Keratinocyte (primary cell): ENCODE measurements around the gene VAT1L. TPM values are rescaled to one million over a fixed set of nuclear protein-coding genes. Genes with fewer than 3 reads are reported as not detected.

ENCODE experiments used
- DNase-seq: peaks from one replicate; pipeline ENCODE4 v3.0.0-alpha.2; 2011; ENCODE audit warnings: low read depth, missing footprints, low spot score
- FAIRE-seq: peaks from 2 replicates; lab custom pipeline; 2011; peaks lifted over from hg19 to GRCh38; lab: Jason Lieb, UNC
- H2AFZ ChIP-seq: 2 replicates; pipeline ENCODE4 v1.6.0; 2012; ENCODE audit warnings: low read length, control low read depth, inconsistent platforms; ENCODE audit not compliant: control insufficient read depth
- H3K27ac ChIP-seq: 2 replicates; pipeline ENCODE4 v1.5.1; 2011; ENCODE audit warnings: low read length; ENCODE audit not compliant: control insufficient read depth, insufficient read depth
- H3K27me3 ChIP-seq: 3 replicates; pipeline ENCODE4 v1.6.0; 2011; ENCODE audit warnings: low read length; ENCODE audit not compliant: control insufficient read depth, insufficient read depth; ENCODE audit errors: extremely low read depth
- H3K36me3 ChIP-seq, 2 experiments: 2 replicates in 1 of 2; 3 replicates in 1 of 2; pipeline ENCODE4 v1.5.1; 2011; ENCODE audit warnings: low read length in 2 of 2, mild to moderate bottlenecking in 1 of 2; ENCODE audit not compliant: control insufficient read depth in 2 of 2, insufficient read depth in 2 of 2; ENCODE audit errors: extremely low read depth in 1 of 2
- H3K4me1 ChIP-seq: 3 replicates; pipeline ENCODE4 v1.5.1; 2011; ENCODE audit warnings: low read length; ENCODE audit not compliant: control insufficient read depth, insufficient read depth; ENCODE audit errors: extremely low read depth
- H3K4me2 ChIP-seq: 3 replicates; pipeline ENCODE4 v1.6.0; 2011; ENCODE audit warnings: low read depth, low read length; ENCODE audit not compliant: control insufficient read depth, insufficient read depth; ENCODE audit errors: extremely low read depth
- H3K4me3 ChIP-seq, 3 experiments: fragments of 200-600 bp in 1 of 3; sonication (generic) in 1 of 3; 2 replicates in 2 of 3; 3 replicates in 1 of 3; pipeline ENCODE4 v1.5.1; 2011 to 2016; ENCODE audit warnings: low read length in 3 of 3, mild to moderate bottlenecking in 3 of 3, control low read depth in 2 of 3, inconsistent platforms in 1 of 3, low read depth in 1 of 3, mixed read lengths in 1 of 3, mixed run types in 1 of 3, moderate library complexity in 1 of 3; ENCODE audit not compliant: control insufficient read depth in 2 of 3, insufficient read depth in 2 of 3; ENCODE audit errors: extremely low read depth in 1 of 3
- H3K79me2 ChIP-seq: 2 replicates; pipeline ENCODE4 v1.6.0; 2012; ENCODE audit warnings: low read length; ENCODE audit not compliant: control insufficient read depth, insufficient read depth
- H3K9ac ChIP-seq: 3 replicates; pipeline ENCODE4 v1.6.0; 2011; ENCODE audit warnings: low read length; ENCODE audit not compliant: control insufficient read depth, insufficient read depth; ENCODE audit errors: extremely low read depth
- H3K9me1 ChIP-seq: 3 replicates; pipeline ENCODE4 v1.6.0; 2011; ENCODE audit warnings: low read length; ENCODE audit not compliant: control insufficient read depth, insufficient read depth; ENCODE audit errors: extremely low read depth
- H3K9me3 ChIP-seq: 2 replicates; pipeline ENCODE4 v1.5.1; 2012; ENCODE audit warnings: low read depth, low read length; ENCODE audit not compliant: control insufficient read depth
- H4K20me1 ChIP-seq: 3 replicates; pipeline ENCODE4 v1.6.0; 2011; ENCODE audit warnings: low read length; ENCODE audit not compliant: control insufficient read depth, insufficient read depth; ENCODE audit errors: extremely low read depth
- EZH2 ChIP-seq: IDR thresholded peaks from one replicate; pipeline ENCODE4 v1.6.1; 2012; ENCODE audit warnings: inconsistent platforms, mild to moderate bottlenecking, low read length, moderate library complexity
- dilution Hi-C: fragments of 300-500 bp; cut with MboI; formaldehyde crosslinking; loops from one replicate; pipeline ENCODE4 v1.7.0; 2020; ENCODE audit warnings: low sequenced_read_pairs; ENCODE audit not compliant: extremely low pct_ligation_motif_present
- polyA plus RNA-seq, 5 experiments: library from polyadenylated mRNA; depleted of rRNA in 3 of 5; stranded (reverse) in 3 of 5; stranded (forward) in 1 of 5; unstranded in 1 of 5; fragments of >200 nt; gene quantifications; 1 replicate in 1 of 5; 2 replicates in 3 of 5; 3 replicates in 1 of 5; pipeline versions ENCODE4 v1.2.1 to v1.2.3, GENCODE V29; 2011 to 2012; ENCODE audit warnings: missing spikeins in 2 of 5, low read depth in 1 of 5, low replicate concordance in 1 of 5
- TF ChIP-seq, protein P1 (sequence below), 3 experiments: IDR thresholded peaks in 1 of 3; conservative IDR thresholded peaks in 1 of 3; optimal IDR thresholded peaks in 1 of 3; 2 replicates in 2 of 3; 3 replicates in 1 of 3; pipeline versions ENCODE3 to v1.5.1; 2011; ENCODE audit warnings: low read length in 3 of 3, mild to moderate bottlenecking in 3 of 3, moderate library complexity in 2 of 3, control low read depth in 1 of 3, inconsistent platforms in 1 of 3; ENCODE audit not compliant: insufficient read depth in 2 of 3; ENCODE audit errors: extremely low read depth in 1 of 3

The VAT1L gene
- polyA plus RNA-seq, 1 donor (not counting 4 experiments of a cell fraction or from before 2014, with no cell fraction given): not detected

DNA sequence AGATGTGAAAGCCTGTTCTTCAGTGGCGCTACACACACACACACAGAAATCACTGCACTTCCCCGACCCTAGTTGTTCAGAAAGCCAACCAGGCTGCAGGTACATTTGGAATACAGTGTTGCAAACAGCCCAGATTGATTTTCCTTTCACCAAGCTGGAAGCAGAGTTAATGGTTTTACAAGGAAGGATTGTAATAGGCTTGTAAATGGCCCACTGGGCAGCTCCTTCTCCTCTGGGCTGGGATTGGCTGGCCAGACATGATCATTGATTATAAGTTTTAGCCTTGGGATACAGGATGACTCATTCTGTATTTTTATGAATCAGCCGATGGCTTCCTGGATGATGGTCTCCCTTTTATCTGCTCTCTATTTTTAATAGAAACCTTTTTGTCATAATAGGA is 2.5 kb downstream of the VAT1L start:
- no peak overlapping the region for H3K9ac ChIP-seq
- H3K36me3 ChIP-seq: no peaks in the 10 kb centered on the region
- no peak for FAIRE-seq
- H4K20me1 ChIP-seq: no peaks in the 10 kb centered on the region
- H3K9me1 ChIP-seq: no peaks in the 10 kb centered on the region
- TF ChIP-seq, protein P1, sequence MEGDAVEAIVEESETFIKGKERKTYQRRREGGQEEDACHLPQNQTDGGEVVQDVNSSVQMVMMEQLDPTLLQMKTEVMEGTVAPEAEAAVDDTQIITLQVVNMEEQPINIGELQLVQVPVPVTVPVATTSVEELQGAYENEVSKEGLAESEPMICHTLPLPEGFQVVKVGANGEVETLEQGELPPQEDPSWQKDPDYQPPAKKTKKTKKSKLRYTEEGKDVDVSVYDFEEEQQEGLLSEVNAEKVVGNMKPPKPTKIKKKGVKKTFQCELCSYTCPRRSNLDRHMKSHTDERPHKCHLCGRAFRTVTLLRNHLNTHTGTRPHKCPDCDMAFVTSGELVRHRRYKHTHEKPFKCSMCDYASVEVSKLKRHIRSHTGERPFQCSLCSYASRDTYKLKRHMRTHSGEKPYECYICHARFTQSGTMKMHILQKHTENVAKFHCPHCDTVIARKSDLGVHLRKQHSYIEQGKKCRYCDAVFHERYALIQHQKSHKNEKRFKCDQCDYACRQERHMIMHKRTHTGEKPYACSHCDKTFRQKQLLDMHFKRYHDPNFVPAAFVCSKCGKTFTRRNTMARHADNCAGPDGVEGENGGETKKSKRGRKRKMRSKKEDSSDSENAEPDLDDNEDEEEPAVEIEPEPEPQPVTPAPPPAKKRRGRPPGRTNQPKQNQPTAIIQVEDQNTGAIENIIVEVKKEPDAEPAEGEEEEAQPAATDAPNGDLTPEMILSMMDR (optimal IDR thresholded peaks at IDR 0.05 in 1 of 3, IDR thresholded peaks at IDR 0.05 in 1 of 3, conservative IDR thresholded peaks at IDR 0.05 in 1 of 3; ENCODE audit: extremely low read depth in 1 of 3, insufficient read depth in 2 of 3, low read length in 3 of 3): no peak
- TF ChIP-seq EZH2: peak; percentile 9
- no peak overlapping the region for H2AFZ ChIP-seq
- no peaks in the 10 kb centered on the region for H3K9me3 ChIP-seq
- no peak overlapping the region for H3K4me3 ChIP-seq
- H3K27me3 ChIP-seq: peaks cover 46% of the 10 kb centered on the region
- no peak overlapping the region for H3K4me2 ChIP-seq
- no peaks in the 10 kb centered on the region for H3K79me2 ChIP-seq
- no peak for DNase-seq
- H3K27ac ChIP-seq: no peak overlapping the region
- dilution Hi-C loops: no loop called here
- peaks cover 3% of the 10 kb centered on the region for H3K4me1 ChIP-seq

DNA sequence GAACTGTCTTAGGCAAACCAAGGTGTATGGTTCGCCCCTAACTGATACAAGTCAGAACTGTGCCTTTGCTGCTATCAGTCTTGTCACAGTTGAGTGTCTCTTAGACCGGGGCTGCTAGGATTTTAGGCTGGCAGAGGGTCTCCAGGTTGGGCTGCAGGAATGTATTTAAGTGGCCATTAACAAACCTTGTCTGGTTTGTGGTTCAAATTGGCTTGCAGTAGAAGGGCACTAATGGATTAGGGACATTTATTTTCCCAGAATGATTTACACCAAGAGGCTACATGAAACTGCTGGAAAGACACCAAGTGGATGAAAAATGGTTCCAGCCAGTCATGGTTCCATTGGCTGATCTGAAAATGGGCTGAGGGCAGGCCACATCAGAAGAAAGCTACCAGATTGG is 5.1 kb downstream of the VAT1L start:
- dilution Hi-C loops: no loop called here
- FAIRE-seq: no peak
- H3K27me3 ChIP-seq: peaks cover 26% of the 10 kb centered on the region

More for the DNA sequence above, 5.1 kb downstream of the VAT1L start:
- Histone ChIP-seq H3K4me1 (peaks cover under 1% of the 10 kb centered on the region), H3K4me2 (no peak overlapping the region), H3K9me3 (no peaks in the 10 kb centered on the region), H3K27ac (no peak overlapping the region), H3K4me3 (no peak overlapping the region), H3K79me2 (no peaks in the 10 kb centered on the region), H3K9me1 (no peaks in the 10 kb centered on the region), H3K36me3 (no peaks in the 10 kb centered on the region), H3K9ac (no peak overlapping the region), H4K20me1 (no peaks in the 10 kb centered on the region), H2AFZ (no peak overlapping the region)
- no peak for TF ChIP-seq EZH2
- TF ChIP-seq, protein P1 (optimal IDR thresholded peaks at IDR 0.05 in 1 of 3, IDR thresholded peaks at IDR 0.05 in 1 of 3, conservative IDR thresholded peaks at IDR 0.05 in 1 of 3; ENCODE audit: extremely low read depth in 1 of 3, insufficient read depth in 2 of 3, low read length in 3 of 3): no peak
- DNase-seq: no peak
